OCI-LY7 (cell line): ENCODE results near the gene GULP1. TPM values are rescaled to one million over a fixed set of nuclear protein-coding genes. Genes with fewer than 3 reads are reported as not detected.

ENCODE experiments used
- BruUV-seq: library from RNA; stranded (reverse); fragments of 400-500 nt; replicated peaks from 2 replicates; lab custom pipeline; 2021; lab: Mats Ljungman, UMichigan
- CTCF ChIA-PET: fragments of 300-600 bp; sonication (Branson Sonifier 250); formaldehyde crosslinking; loops from one replicate; lab custom pipeline; 2022; ENCODE audit warnings: antibody characterized with exemption; ENCODE audit not compliant: unreplicated experiment; lab: Charles Lee
- POLR2A ChIA-PET: fragments of 300-600 bp; sonication (Branson Sonifier 250); formaldehyde crosslinking; loops from one replicate; lab custom pipeline; 2022; ENCODE audit warnings: antibody characterized with exemption; lab: Charles Lee
- DNase-seq: peaks from one replicate; pipeline ENCODE4 v3.0.0-alpha.2; 2015; ENCODE audit warnings: low spot score
- H2AFZ ChIP-seq: fragments of 200-600 bp; sonication (generic), shearing (Covaris generic); 2 replicates; pipeline ENCODE4 v1.6.1; 2014; ENCODE audit warnings: mild to moderate bottlenecking, antibody characterized with exemption, low read length, moderate library complexity
- H3K27ac ChIP-seq: fragments of 200-600 bp; sonication (generic); 2 replicates; pipeline ENCODE4 v1.5.1; 2014; ENCODE audit warnings: mixed run types, low read depth, mild to moderate bottlenecking, moderate library complexity, low read length, inconsistent platforms; ENCODE audit not compliant: poor library complexity, severe bottlenecking
- H3K36me3 ChIP-seq: fragments of 200-600 bp; sonication (generic); 2 replicates; pipeline ENCODE4 v1.6.1; 2014; ENCODE audit warnings: mild to moderate bottlenecking, antibody characterized with exemption, low read length, moderate library complexity, mixed read lengths; ENCODE audit not compliant: insufficient read depth
- H3K4me1 ChIP-seq: fragments of 200-600 bp; sonication (generic); 2 replicates; pipeline ENCODE4 v1.5.1; 2014; ENCODE audit warnings: mild to moderate bottlenecking, low read length; ENCODE audit not compliant: insufficient read depth, poor library complexity, severe bottlenecking
- H3K4me2 ChIP-seq: fragments of 200-600 bp; sonication (generic); 2 replicates; pipeline ENCODE4 v1.6.1; 2014; ENCODE audit warnings: mild to moderate bottlenecking, low read length
- H3K4me3 ChIP-seq: fragments of 200-600 bp; sonication (generic); 2 replicates; pipeline ENCODE4 v1.5.1; 2014; ENCODE audit warnings: mild to moderate bottlenecking, low read depth, low read length; ENCODE audit not compliant: poor library complexity, severe bottlenecking
- H3K79me2 ChIP-seq: fragments of 200-600 bp; sonication (generic); 2 replicates; pipeline ENCODE4 v1.6.1; 2016; ENCODE audit warnings: low read depth, mild to moderate bottlenecking, low read length, moderate library complexity, mixed read lengths; ENCODE audit not compliant: insufficient read depth
- H3K9me2 ChIP-seq: fragments of 200-600 bp; sonication (generic); 2 replicates; pipeline ENCODE4 v1.6.1; 2016; ENCODE audit warnings: mild to moderate bottlenecking, low read length, mixed read lengths; ENCODE audit not compliant: insufficient read depth
- H3K9me3 ChIP-seq: fragments of 200-600 bp; sonication (generic); 2 replicates; pipeline ENCODE4 v1.6.1; 2014; ENCODE audit warnings: mild to moderate bottlenecking, mixed run types, low read length, mixed read lengths
- H4K20me1 ChIP-seq: fragments of 200-600 bp; sonication (generic); 2 replicates; pipeline ENCODE4 v1.6.1; 2014; ENCODE audit warnings: mild to moderate bottlenecking, antibody characterized with exemption, low read length, moderate library complexity, mixed read lengths; ENCODE audit not compliant: insufficient read depth
- EZH2phosphoT487 ChIP-seq: fragments of 200-600 bp; sonication (generic); IDR thresholded peaks from 2 replicates; pipeline ENCODE4 v1.6.1; 2018; ENCODE audit warnings: low read depth, borderline replicate concordance, mild to moderate bottlenecking, mixed run types, antibody characterized with exemption, low read length, moderate library complexity, mixed read lengths
- intact Hi-C: fragments of 100-400 bp; cut with micrococcal nuclease; formaldehyde crosslinking; loops from one replicate; pipeline ENCODE4 v1.10.0; 2022; ENCODE audit not compliant: unreplicated experiment
- total RNA-seq, 2 experiments: library from RNA; depleted of rRNA in 1 of 2; stranded (reverse); fragments of >200 nt in 1 of 2; shearing (Covaris generic) in 1 of 2; gene quantifications; 2 replicates each; pipeline ENCODE4 v1.2.3, GENCODE V29; 2014 to 2022
- TF ChIP-seq, protein P1 (sequence below): fragments of 200-600 bp; sonication (generic); conservative IDR thresholded peaks from 2 replicates; pipeline ENCODE4 v1.5.1; 2014; ENCODE audit warnings: mild to moderate bottlenecking, antibody characterized with exemption, low read length, moderate library complexity, mixed read lengths

Gene GULP1
- total RNA-seq, 2 experiments from 2014 or later = not detected

DNA sequence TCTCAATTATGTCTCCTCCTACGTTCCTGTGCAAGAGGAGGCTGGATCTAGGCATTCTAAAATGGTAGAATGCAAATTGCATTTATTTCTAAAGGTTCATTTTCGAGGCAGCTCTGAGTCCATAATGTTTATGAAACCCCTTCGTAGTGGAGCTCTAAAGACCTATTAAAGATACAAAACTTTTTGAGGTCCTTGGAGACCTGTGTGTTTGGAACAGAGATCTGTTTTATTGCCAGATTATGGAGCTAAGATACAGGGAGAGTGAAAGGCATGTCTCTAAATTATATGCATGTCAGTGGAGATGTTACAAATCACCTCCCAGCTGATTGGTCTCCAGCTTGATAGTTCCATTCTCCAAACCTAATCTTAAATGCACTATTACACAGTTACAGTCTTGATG lies 335.8 kb downstream of the GULP1 start:
- BruUV-seq = no TSS peak
- Histone ChIP-seq H3K27ac (no peak overlapping the region), H4K20me1 (no peaks in the 10 kb centered on the region), H3K36me3 (no peaks in the 10 kb centered on the region), H3K4me1 (no peaks in the 10 kb centered on the region), H3K4me3 (no peak overlapping the region), H3K9me2 (no peaks in the 10 kb centered on the region), H3K9me3 (no peaks in the 10 kb centered on the region), H3K79me2 (no peaks in the 10 kb centered on the region), H2AFZ (no peak overlapping the region), H3K4me2 (no peak overlapping the region)
- CTCF ChIA-PET = no interaction called here
- POLR2A ChIA-PET = no interaction called here
- DNase-seq = no peak
- no peak for TF ChIP-seq EZH2phosphoT487
- TF ChIP-seq, protein P1, sequence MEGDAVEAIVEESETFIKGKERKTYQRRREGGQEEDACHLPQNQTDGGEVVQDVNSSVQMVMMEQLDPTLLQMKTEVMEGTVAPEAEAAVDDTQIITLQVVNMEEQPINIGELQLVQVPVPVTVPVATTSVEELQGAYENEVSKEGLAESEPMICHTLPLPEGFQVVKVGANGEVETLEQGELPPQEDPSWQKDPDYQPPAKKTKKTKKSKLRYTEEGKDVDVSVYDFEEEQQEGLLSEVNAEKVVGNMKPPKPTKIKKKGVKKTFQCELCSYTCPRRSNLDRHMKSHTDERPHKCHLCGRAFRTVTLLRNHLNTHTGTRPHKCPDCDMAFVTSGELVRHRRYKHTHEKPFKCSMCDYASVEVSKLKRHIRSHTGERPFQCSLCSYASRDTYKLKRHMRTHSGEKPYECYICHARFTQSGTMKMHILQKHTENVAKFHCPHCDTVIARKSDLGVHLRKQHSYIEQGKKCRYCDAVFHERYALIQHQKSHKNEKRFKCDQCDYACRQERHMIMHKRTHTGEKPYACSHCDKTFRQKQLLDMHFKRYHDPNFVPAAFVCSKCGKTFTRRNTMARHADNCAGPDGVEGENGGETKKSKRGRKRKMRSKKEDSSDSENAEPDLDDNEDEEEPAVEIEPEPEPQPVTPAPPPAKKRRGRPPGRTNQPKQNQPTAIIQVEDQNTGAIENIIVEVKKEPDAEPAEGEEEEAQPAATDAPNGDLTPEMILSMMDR = no peak
- intact Hi-C loops = no loop called here

DNA sequence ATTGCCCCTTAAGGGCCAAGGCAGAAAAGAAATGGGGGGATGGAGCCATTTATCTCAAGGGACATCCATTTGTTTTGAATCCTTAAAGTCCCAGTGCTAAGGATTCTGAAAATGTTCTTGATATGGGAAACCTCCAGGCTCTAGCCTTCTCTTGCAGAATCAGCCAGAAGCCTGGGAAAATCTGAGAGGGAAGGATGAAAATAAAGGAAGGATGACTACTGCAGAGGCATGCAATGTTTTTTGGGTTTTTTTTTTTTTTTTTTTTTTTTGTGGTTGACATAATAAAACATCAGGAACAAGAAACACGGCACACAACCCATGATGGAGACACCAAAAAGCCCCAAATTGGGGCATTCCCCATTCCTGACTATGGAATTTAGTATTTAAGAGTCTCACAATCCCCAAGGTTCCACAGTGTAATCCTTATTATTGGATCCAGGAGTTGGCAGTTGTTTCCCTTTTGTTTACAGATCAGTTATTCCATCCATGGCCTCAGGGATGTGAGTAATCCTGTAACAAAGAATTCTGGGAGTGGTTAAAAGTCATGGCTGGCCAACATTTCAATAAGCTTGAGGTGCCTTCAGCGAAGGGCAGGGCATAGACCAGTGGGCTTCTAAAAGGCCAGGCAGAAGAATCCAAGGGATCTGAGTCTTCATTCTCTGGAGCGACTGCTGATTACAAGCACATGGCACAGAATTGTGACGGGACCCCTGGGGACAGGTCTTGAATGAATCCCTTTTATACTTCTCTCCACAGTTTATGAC lies 337.5 kb downstream of the GULP1 start:
- Histone ChIP-seq H3K27ac (no peak overlapping the region), H3K9me2 (no peaks in the 10 kb centered on the region), H3K4me3 (no peak overlapping the region), H3K36me3 (no peaks in the 10 kb centered on the region), H3K79me2 (no peaks in the 10 kb centered on the region), H2AFZ (no peak overlapping the region), H3K9me3 (no peaks in the 10 kb centered on the region), H4K20me1 (no peaks in the 10 kb centered on the region), H3K4me1 (no peaks in the 10 kb centered on the region), H3K4me2 (no peak overlapping the region)
- BruUV-seq = no TSS peak
- POLR2A ChIA-PET = interaction anchor here (0.9 kb wide), 1 partner anchor 24 kb away, joined by 3 read pairs; no protein-coding TSS in a partner anchor
- DNase-seq = no peak
- intact Hi-C loops = no loop called here
- TF ChIP-seq, protein P1 = no peak
- TF ChIP-seq EZH2phosphoT487 = no peak
- CTCF ChIA-PET = no interaction called here
